Fibroblast of lung (primary cell): ENCODE data around the gene TMEM255B.

Experiments used
- EZH2 ChIP-seq: IDR thresholded peaks from 2 replicates; pipeline ENCODE4 v1.5.1; 2012; ENCODE audit warnings: low read length, control low read depth, mild to moderate bottlenecking; ENCODE audit errors: missing control alignments
- TF ChIP-seq, protein P1 (sequence below), 2 donors: IDR thresholded peaks in 1 of 2; conservative IDR thresholded peaks in 1 of 2; 1 replicate in 1 of 2; 2 replicates in 1 of 2; pipeline ENCODE4 v1.5.1; 2011 to 2012; ENCODE audit warnings: low read length in 2 of 2, control low read depth in 1 of 2, inconsistent platforms in 1 of 2, low read depth in 1 of 2, mild to moderate bottlenecking in 1 of 2

DNA sequence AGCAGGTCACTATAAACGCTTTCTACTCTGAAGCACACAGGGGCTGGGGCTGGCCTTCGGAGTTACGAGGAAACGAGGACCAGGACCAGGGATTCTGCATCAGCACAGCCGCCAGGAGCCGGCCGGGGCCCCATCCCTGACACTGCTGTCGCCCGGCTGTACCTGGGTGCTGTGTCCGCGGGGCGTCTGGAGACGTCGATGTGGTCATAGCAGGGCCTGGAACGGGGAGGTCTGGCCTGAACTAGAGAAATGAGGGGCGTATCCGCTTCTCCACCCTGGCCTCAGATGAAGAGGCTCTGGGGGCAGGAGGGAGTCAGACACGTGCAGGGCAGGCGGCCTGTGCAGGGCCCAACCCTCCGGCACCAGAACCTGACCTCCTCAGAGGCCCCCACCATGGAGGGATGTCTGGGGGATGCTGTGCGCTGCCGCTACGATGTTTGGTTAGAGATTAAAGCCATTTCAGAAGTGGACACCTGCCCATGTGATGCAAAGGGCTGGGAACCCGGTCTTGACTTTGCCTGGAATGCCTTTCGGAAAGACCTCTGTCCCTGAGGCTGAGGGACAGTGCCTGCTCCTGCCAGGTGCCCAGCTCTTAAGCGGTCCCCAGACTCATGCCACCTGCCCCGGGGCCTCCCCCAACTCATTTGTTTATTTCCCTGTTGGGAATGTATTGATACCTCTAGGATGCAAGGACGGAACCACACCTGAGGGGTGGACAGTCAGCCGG, 83.5 kb downstream of the TMEM255B start:
- TF ChIP-seq, protein P1, sequence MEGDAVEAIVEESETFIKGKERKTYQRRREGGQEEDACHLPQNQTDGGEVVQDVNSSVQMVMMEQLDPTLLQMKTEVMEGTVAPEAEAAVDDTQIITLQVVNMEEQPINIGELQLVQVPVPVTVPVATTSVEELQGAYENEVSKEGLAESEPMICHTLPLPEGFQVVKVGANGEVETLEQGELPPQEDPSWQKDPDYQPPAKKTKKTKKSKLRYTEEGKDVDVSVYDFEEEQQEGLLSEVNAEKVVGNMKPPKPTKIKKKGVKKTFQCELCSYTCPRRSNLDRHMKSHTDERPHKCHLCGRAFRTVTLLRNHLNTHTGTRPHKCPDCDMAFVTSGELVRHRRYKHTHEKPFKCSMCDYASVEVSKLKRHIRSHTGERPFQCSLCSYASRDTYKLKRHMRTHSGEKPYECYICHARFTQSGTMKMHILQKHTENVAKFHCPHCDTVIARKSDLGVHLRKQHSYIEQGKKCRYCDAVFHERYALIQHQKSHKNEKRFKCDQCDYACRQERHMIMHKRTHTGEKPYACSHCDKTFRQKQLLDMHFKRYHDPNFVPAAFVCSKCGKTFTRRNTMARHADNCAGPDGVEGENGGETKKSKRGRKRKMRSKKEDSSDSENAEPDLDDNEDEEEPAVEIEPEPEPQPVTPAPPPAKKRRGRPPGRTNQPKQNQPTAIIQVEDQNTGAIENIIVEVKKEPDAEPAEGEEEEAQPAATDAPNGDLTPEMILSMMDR (conservative IDR thresholded peaks at IDR 0.05 in 1 of 2, IDR thresholded peaks at IDR 0.05 in 1 of 2; ENCODE audit: low read depth in 1 of 2, low read length in 2 of 2): no peak
- TF ChIP-seq EZH2: no peak
